Common myeloid progenitor, CD34-positive (primary cell): Measurements from ENCODE around the gene STX4.

Experiments used
- CTCF ChIA-PET: fragments of 350-600 bp; sonication (Branson Sonifier 250); formaldehyde crosslinking; loops from one replicate; lab custom pipeline; 2021; ENCODE audit warnings: antibody characterized with exemption; lab: Charles Lee
- POLR2A ChIA-PET: fragments of 350-600 bp; sonication (Branson Sonifier 250); formaldehyde crosslinking; loops from one replicate; lab custom pipeline; 2021; ENCODE audit warnings: antibody characterized with exemption; lab: Charles Lee
- DNase-seq, 3 donors: peaks; one replicate each; pipeline versions ENCODE4 v3.0.0 to v3.0.0-alpha.2; 2013
- H3K27ac ChIP-seq, 2 experiments: 1 replicate in 1 of 2; 2 replicates in 1 of 2; pipeline ENCODE4 v1.7.0; 2013; ENCODE audit warnings: inconsistent platforms in 2 of 2, low read length in 2 of 2, mild to moderate bottlenecking in 2 of 2, low read depth in 1 of 2, moderate library complexity in 1 of 2; ENCODE audit not compliant: severe bottlenecking in 2 of 2, insufficient read depth in 1 of 2, poor library complexity in 1 of 2
- H3K27me3 ChIP-seq, 5 experiments: replicated peaks in 2 of 5; 1 replicate in 3 of 5; 2 replicates in 2 of 5; pipeline versions ENCODE4 v1.6.1 to v1.7.0; 2013; ENCODE audit warnings: low read length in 4 of 5, mild to moderate bottlenecking in 2 of 5, moderate library complexity in 2 of 5, inconsistent platforms in 1 of 5; ENCODE audit not compliant: insufficient read depth in 5 of 5, control insufficient read depth in 4 of 5
- H3K36me3 ChIP-seq, 4 experiments: 1 replicate in 2 of 4; 2 replicates in 2 of 4; pipeline versions ENCODE4 v1.6.1 to v1.7.0; 2013; ENCODE audit warnings: low read length in 3 of 4, control low read depth in 1 of 4, mild to moderate bottlenecking in 1 of 4; ENCODE audit not compliant: control insufficient read depth in 4 of 4, insufficient read depth in 4 of 4
- H3K4me1 ChIP-seq, 4 experiments: 1 replicate in 3 of 4; 2 replicates in 1 of 4; pipeline versions ENCODE4 v1.6.1 to v1.7.1; 2013; ENCODE audit warnings: low read length in 3 of 4, mild to moderate bottlenecking in 3 of 4, control low read depth in 1 of 4, inconsistent platforms in 1 of 4, moderate library complexity in 1 of 4; ENCODE audit not compliant: control insufficient read depth in 4 of 4, insufficient read depth in 4 of 4; ENCODE audit errors: control extremely low read depth in 1 of 4
- H3K4me3 ChIP-seq, 7 experiments: 1 replicate in 4 of 7; 2 replicates in 3 of 7; pipeline versions ENCODE4 v1.5.1 to v1.7.0; 2013; ENCODE audit warnings: mild to moderate bottlenecking in 7 of 7, low read length in 6 of 7, moderate library complexity in 6 of 7, inconsistent platforms in 2 of 7, low read depth in 2 of 7, control low read depth in 1 of 7; ENCODE audit not compliant: insufficient read depth in 4 of 7, control insufficient read depth in 1 of 7; ENCODE audit errors: extremely low read depth in 1 of 7
- H3K9me3 ChIP-seq, 5 experiments: 1 replicate in 4 of 5; 2 replicates in 1 of 5; pipeline versions ENCODE4 v1.6.1 to v1.7.1; 2013; ENCODE audit warnings: low read length in 4 of 5, mild to moderate bottlenecking in 2 of 5, inconsistent platforms in 1 of 5, low read depth in 1 of 5, moderate library complexity in 1 of 5; ENCODE audit not compliant: control insufficient read depth in 4 of 5, insufficient read depth in 2 of 5; ENCODE audit errors: control extremely low read depth in 1 of 5
- WGBS: methylation state at CpG from one replicate; pipeline ENCODE4 v1.1.5; 2013; ENCODE audit not compliant: insufficient coverage; 5-methylcytosine and 5-hydroxymethylcytosine counted together

Gene STX4

DNA sequence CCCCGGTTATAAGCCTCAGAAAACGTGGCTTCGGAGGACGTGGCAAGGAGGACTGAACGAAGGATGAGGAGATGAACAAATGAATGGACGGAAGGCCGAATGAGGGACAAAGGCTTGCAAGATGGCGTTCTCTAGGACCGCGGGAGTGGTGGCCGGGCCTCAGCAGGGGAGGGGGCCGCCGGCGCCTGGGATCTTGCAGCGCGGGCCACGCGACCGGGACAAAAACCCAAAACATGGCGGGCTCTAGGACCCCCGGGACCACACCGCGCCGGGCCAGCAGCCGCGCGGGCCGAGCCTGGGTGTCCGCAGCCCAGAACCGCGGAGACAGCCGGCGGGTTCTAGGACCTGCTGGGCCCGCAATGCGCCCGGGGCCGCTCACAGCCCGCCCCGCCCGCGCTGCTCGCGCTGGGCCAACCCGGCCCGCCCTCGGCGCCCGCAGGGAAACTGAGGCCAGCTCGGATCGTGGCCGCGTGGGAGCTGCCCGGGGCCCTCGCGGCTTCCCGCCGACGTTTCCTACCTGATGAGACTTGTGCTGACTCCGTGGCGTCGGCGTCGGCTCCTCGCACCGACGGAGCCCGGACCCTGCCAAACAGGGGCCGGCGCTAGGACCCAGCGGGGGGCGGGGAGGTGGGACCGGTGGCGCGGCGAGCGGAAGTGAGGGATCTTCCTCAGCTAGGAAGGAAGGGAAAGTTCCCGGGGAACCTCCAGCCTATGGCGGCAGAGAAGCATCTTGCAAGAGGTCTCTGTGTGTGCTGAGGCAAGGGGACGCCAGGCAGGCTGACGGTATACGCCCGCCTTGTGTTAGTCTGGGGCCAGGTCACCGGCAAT lies 40.0 kb downstream of the STX4 start:
- ChIA-PET CTCF (interaction anchor here (0.6 to 1.2 kb wide), 13 partner anchors 8 to 153 kb away, joined by 3 to 12 read pairs (median 3); partner anchors contain the start of genes STX4 and VKORC1), POLR2A (interaction anchor here (0.5 to 2.3 kb wide), 11 partner anchors 9 to 695 kb away, joined by 3 to 12 read pairs (median 4); partner anchors contain the start of genes FUS, KAT8 and STX4)
- Histone ChIP-seq H3K27me3 (no peaks in the 10 kb centered on the region), H3K4me3 (peak overlapping the region; percentile 93 to 100 (median 97)), H3K36me3 (peaks cover 0 to 25% (median 18%) of the 10 kb centered on the region in 4 experiments), H3K9me3 (no peaks in the 10 kb centered on the region), H3K4me1 (peaks cover 12 to 27% (median 24%) of the 10 kb centered on the region in 4 experiments), H3K27ac (peak overlapping the region; percentile 97 to 99)
- WGBS = under 1% methylated on average over 75 of the region's 83 CpGs
- DNase-seq = peak; percentile 85 to 94 (median 90)

DNA sequence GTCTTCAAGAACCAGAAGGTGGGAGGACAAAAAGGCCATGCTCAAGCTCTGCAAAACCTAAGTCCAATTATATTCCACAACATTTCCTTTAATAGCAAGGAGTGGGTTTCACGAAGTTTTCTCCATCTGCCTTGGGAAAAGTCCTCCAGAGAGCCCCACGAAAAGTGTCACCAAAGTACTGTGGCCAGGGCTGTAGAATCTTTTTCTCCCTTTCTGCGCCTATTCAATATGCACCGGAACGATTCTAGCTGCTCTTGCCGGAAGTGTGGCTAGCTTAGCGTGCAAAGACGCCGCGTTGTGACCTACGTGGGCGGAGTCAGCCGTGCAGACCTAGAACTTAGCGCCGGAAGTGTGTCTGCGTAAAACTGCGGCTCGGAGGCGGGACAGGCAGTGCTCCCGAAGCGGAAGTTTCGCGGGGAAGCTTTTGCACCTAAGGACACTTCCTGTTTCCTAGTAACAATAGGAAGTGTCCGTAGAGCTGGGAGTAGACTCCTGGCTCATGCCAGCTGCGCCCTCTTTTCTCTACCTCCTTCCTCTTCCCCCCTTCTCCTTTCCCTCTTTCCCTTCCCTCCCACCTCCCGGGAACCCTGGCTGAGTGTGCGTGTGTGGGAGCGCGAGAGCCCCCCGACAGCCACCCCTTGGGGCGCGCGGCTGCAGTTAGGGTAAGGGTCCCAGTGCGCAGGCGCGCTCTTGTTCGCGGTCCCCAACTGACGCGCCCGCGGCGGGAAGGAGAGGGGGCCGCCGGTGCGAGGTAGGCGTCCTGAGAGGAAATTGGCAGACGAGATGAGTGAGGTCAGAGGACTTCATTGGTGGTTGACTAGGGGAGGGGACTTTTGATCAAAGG lies 40.8 kb downstream of the STX4 start, which contains the start of the genes ZNF646 and ZNF668:
TSS of gene ZNF646 (plus strand) at position 453 of the 844 bp plus-strand sequence. CDS start 1,903 bp downstream, outside the sequence.
TSS of gene ZNF668 (minus strand) at position 271 of the 844 bp plus-strand sequence. CDS start 9,781 bp downstream, outside the sequence.
- no peaks in the 10 kb centered on the region for H3K27me3 ChIP-seq
- DNase-seq = peak; percentile 100
- ChIA-PET CTCF (interaction anchor here (0.6 to 1.2 kb wide), 13 partner anchors 9 to 154 kb away, joined by 3 to 12 read pairs (median 3); partner anchors contain the start of genes STX4 and VKORC1), POLR2A (interaction anchor here (0.8 to 2.3 kb wide), 9 partner anchors 10 to 106 kb away, joined by 3 to 12 read pairs (median 4); partner anchors contain the start of genes FUS, KAT8 and STX4)
- H3K36me3 ChIP-seq = peaks cover 0 to 33% (median 25%) of the 10 kb centered on the region in 4 experiments
- peaks cover 12 to 34% (median 24%) of the 10 kb centered on the region in 4 experiments for H3K4me1 ChIP-seq
- H3K27ac ChIP-seq = peak within 1 kb of the TSS; percentile 97 to 99
- peak within 1 kb of the TSS; percentile 93 to 100 (median 97) for H3K4me3 ChIP-seq
- 0% methylated on average over 33 of the region's 48 CpGs for WGBS
- H3K9me3 ChIP-seq = no peaks in the 10 kb centered on the region

DNA sequence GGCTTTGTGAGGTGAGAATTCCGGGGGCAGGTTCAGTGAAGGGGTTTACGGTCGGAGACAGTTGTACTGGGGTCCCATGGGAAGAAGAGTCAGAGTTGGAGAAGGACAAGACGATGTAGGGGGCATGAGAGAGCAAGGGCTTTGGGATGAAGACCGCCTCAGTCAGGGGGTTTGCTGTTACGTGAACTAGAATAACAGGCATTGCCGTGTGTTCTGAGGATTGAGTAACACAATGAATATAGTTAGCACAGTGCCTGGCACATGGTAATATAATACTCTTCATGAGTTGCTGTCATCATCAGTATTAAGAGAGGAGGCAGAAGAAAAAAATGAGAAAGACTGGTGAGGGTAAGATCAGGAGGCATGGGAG lies 41.4 kb downstream of the STX4 start:
- CTCF ChIA-PET = interaction anchor here (0.9 to 1.7 kb wide), 4 partner anchors 17 to 68 kb away, joined by 3 to 12 read pairs (median 4); no protein-coding TSS in a partner anchor
- no peaks in the 10 kb centered on the region for H3K9me3 ChIP-seq
- peak overlapping the region; percentile 97 to 99 for H3K27ac ChIP-seq
- 0% methylated on average over 6 of the region's 7 CpGs for WGBS
- H3K4me3 ChIP-seq = peak overlapping the region; percentile 93 to 100 (median 97)
- no peak for DNase-seq
- peaks cover 0 to 39% (median 31%) of the 10 kb centered on the region in 4 experiments for H3K36me3 ChIP-seq
- H3K27me3 ChIP-seq = no peaks in the 10 kb centered on the region
- peaks cover 12 to 41% (median 25%) of the 10 kb centered on the region in 4 experiments for H3K4me1 ChIP-seq
- POLR2A ChIA-PET = interaction anchor here (1.0 to 2.3 kb wide), 4 partner anchors 19 to 67 kb away, joined by 3 to 12 read pairs (median 4); partner anchors contain the start of gene STX4

DNA sequence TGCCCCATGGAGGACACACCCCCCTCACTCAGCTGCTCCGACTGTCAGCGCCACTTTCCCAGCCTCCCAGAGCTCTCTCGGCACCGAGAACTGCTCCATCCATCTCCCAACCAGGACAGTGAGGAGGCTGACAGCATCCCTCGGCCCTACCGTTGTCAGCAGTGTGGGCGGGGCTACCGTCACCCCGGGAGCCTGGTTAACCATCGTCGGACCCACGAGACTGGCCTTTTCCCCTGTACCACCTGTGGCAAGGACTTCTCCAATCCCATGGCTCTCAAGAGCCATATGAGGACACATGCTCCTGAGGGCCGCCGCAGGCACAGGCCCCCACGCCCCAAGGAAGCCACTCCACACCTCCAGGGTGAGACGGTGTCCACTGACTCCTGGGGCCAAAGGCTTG lies 43.0 kb downstream of the STX4 start:
- no peaks in the 10 kb centered on the region for H3K27me3 ChIP-seq
- DNase-seq = no peak
- peaks cover 12 to 41% (median 25%) of the 10 kb centered on the region in 4 experiments for H3K4me1 ChIP-seq
- H3K4me3 ChIP-seq = no peak overlapping the region
- peaks cover 5 to 55% (median 45%) of the 10 kb centered on the region in 4 experiments for H3K36me3 ChIP-seq
- no peaks in the 10 kb centered on the region for H3K9me3 ChIP-seq
- no peak overlapping the region for H3K27ac ChIP-seq
- ChIA-PET CTCF (interaction anchor here (1.2 to 1.7 kb wide), 3 partner anchors 9 to 66 kb away, joined by 3 to 6 read pairs (median 5); no protein-coding TSS in a partner anchor), POLR2A (no interaction called here)
- WGBS = 94% methylated on average over 16 of the region's 16 CpGs

DNA sequence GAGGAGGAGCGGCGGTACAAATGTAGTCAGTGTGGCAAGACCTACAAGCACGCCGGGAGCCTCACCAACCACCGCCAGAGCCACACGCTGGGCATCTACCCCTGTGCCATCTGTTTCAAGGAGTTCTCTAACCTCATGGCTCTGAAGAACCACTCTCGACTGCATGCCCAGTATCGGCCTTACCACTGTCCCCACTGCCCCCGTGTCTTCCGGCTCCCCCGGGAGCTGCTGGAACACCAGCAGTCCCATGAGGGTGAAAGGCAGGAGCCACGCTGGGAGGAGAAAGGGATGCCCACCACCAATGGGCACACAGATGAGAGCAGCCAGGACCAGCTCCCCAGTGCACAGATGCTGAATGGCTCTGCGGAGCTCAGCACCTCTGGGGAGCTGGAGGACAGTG lies 43.7 kb downstream of the STX4 start:
- ChIA-PET CTCF (interaction anchor here (0.8 to 1.3 kb wide), 3 partner anchors 15 to 80 kb away, joined by 3 to 4 read pairs (median 3); no protein-coding TSS in a partner anchor), POLR2A (interaction anchor here (0.6 kb wide), 1 partner anchor 14 kb away, joined by 3 read pairs; no protein-coding TSS in a partner anchor)
- Histone ChIP-seq H3K27ac (peak overlapping the region in 1 of 2 experiments; percentile 30), H3K9me3 (no peaks in the 10 kb centered on the region), H3K4me3 (no peak overlapping the region), H3K27me3 (no peaks in the 10 kb centered on the region), H3K36me3 (peaks cover 6 to 59% (median 50%) of the 10 kb centered on the region in 4 experiments), H3K4me1 (peaks cover 12 to 34% (median 24%) of the 10 kb centered on the region in 4 experiments)
- over 99% methylated on average over 12 of the region's 13 CpGs for WGBS
- DNase-seq = no peak
